ENCODE results near the gene NRBP1. TPM values are rescaled to one million over a fixed set of nuclear protein-coding genes. Genes with fewer than 3 reads are reported as not detected.

The NRBP1 gene
- total RNA-seq, 2 donors from 2014 or later, result 141 to 153 TPM

DNA sequence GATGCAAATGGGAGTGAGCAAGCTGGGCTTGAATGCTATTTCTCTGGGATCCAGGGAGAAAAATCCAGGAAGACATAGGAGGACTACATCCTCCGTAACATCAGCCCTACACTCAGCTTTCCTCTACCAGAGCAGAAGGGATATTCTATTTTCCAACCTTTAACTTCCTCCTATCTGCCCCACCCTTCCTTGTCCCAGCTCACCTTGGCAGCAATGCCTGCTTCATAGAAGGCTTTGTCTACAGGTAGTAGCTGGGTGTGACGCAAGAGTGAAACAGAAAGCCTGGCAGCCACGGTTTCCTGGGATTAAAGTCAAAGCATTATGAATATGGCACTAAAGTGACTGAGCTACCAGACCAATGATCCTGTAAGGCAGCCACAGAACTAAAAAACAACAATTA is 17.6 kb downstream of the NRBP1 start:
- peaks cover 61% of the 10 kb centered on the region for H3K36me3 Mint-ChIP-seq (ENCODE audit: low read depth)

DNA sequence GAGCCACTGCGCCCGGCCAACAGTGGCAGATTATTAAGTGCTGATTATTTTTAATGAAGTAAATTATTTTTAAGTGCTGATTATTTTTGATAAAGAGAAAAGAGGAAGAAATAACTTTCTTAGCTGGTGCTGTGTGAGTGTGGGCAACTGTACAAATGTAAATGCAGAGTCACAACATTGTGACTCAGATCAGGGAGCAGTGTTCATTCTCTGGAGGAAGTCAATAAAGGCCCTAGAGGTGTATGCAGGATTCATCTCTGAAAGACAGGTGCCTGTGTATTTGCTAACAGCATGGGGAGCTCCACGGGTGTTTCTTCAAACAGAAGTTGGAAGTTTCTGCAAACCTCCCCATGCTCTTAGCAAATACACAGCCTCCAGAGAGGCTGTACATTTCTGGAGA is 19.9 kb downstream of the NRBP1 start:
- peaks cover 57% of the 10 kb centered on the region for H3K36me3 Mint-ChIP-seq (ENCODE audit: low read depth)
- H3K27me3 ChIP-seq (ENCODE audit: control insufficient read depth, insufficient read depth, low read length, poor library complexity, severe bottlenecking), result no peaks in the 10 kb centered on the region
- H3K27me3 Mint-ChIP-seq (ENCODE audit: insufficient read depth), result no peaks in the 10 kb centered on the region
- H3K9ac ChIP-seq (ENCODE audit: extremely low read depth, low read length, poor library complexity, severe bottlenecking), result no peak overlapping the region
- H3K4me1 ChIP-seq (ENCODE audit: control insufficient read depth, insufficient read depth, low read length), result no peaks in the 10 kb centered on the region
- no peak overlapping the region for H3K4me3 ChIP-seq (ENCODE audit: low read length)
- TF ChIP-seq, protein P1, sequence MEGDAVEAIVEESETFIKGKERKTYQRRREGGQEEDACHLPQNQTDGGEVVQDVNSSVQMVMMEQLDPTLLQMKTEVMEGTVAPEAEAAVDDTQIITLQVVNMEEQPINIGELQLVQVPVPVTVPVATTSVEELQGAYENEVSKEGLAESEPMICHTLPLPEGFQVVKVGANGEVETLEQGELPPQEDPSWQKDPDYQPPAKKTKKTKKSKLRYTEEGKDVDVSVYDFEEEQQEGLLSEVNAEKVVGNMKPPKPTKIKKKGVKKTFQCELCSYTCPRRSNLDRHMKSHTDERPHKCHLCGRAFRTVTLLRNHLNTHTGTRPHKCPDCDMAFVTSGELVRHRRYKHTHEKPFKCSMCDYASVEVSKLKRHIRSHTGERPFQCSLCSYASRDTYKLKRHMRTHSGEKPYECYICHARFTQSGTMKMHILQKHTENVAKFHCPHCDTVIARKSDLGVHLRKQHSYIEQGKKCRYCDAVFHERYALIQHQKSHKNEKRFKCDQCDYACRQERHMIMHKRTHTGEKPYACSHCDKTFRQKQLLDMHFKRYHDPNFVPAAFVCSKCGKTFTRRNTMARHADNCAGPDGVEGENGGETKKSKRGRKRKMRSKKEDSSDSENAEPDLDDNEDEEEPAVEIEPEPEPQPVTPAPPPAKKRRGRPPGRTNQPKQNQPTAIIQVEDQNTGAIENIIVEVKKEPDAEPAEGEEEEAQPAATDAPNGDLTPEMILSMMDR (conservative IDR thresholded peaks at IDR 0.05), result no peak
- no peak overlapping the region for H3K27ac ChIP-seq (ENCODE audit: low read depth, low read length)
- H3K27ac Mint-ChIP-seq, result no peak overlapping the region
- 57 to 67% methylated on average over 3 of the region's 3 CpGs for WGBS, 2 experiments (ENCODE audit: insufficient coverage in 1 of 2, insufficient read length in 1 of 2)
- H3K9me3 ChIP-seq (ENCODE audit: control insufficient read depth, low read length), result no peaks in the 10 kb centered on the region
- no peaks in the 10 kb centered on the region for H3K4me1 Mint-ChIP-seq
- no peak overlapping the region for H3K4me3 Mint-ChIP-seq
- H3K36me3 ChIP-seq (ENCODE audit: control insufficient read depth, insufficient read depth, low read length), result peaks cover 24% of the 10 kb centered on the region
- H3K9me3 Mint-ChIP-seq, result no peaks in the 10 kb centered on the region
- no peak for DNase-seq

More for the DNA sequence above, 17.6 kb downstream of the NRBP1 start:
- 95 to 100% methylated on average over 1 to 3 of the region's 3 CpGs for WGBS, 2 experiments (ENCODE audit: insufficient coverage in 1 of 2, insufficient read length in 1 of 2)
- H3K9me3 ChIP-seq (ENCODE audit: control insufficient read depth, low read length), result no peaks in the 10 kb centered on the region
- H3K27me3 Mint-ChIP-seq (ENCODE audit: insufficient read depth), result no peaks in the 10 kb centered on the region
- H3K9me3 Mint-ChIP-seq, result no peaks in the 10 kb centered on the region
- TF ChIP-seq, protein P1 (conservative IDR thresholded peaks at IDR 0.05), result no peak
- no peak overlapping the region for H3K9ac ChIP-seq (ENCODE audit: extremely low read depth, low read length, poor library complexity, severe bottlenecking)
- H3K4me3 ChIP-seq (ENCODE audit: low read length), result no peak overlapping the region
- peaks cover 23% of the 10 kb centered on the region for H3K36me3 ChIP-seq (ENCODE audit: control insufficient read depth, insufficient read depth, low read length)
- H3K27ac ChIP-seq (ENCODE audit: low read depth, low read length), result no peak overlapping the region
- no peak overlapping the region for H3K4me3 Mint-ChIP-seq
- peaks cover 12% of the 10 kb centered on the region for H3K4me1 Mint-ChIP-seq
- no peak overlapping the region for H3K27ac Mint-ChIP-seq
- H3K27me3 ChIP-seq (ENCODE audit: control insufficient read depth, insufficient read depth, low read length, poor library complexity, severe bottlenecking), result no peaks in the 10 kb centered on the region
- no peaks in the 10 kb centered on the region for H3K4me1 ChIP-seq (ENCODE audit: control insufficient read depth, insufficient read depth, low read length)
- no peak for DNase-seq

DNA sequence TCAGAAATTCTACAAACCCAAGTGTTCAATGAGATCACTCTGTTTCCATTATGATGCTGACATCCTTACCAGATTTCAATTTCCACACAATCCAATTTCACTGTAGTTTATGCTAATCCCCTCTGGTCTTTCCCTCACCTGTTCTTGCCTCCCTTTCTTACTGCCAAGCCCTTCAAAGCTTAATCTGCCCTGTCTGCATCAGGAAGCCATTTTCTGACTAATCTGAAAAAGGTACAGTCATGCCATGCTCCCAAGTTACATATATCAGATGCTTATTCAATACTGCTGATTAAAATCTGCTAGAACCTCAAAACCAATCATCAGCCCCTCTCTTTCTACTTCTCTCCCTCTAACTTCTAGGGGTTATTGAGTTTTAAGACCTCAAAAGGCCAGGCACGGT is 22.7 kb downstream of the NRBP1 start:
- TF ChIP-seq, protein P1 (conservative IDR thresholded peaks at IDR 0.05), result no peak
- no peak overlapping the region for H3K4me3 Mint-ChIP-seq
- Histone ChIP-seq H3K4me1 (ENCODE audit: control insufficient read depth, insufficient read depth, low read length) (no peaks in the 10 kb centered on the region), H3K36me3 (ENCODE audit: control insufficient read depth, insufficient read depth, low read length) (peaks cover 19% of the 10 kb centered on the region), H3K27ac (ENCODE audit: low read depth, low read length) (no peak overlapping the region), H3K9ac (ENCODE audit: extremely low read depth, low read length, poor library complexity, severe bottlenecking) (no peak overlapping the region), H3K4me3 (ENCODE audit: low read length) (no peak overlapping the region), H3K9me3 (ENCODE audit: control insufficient read depth, low read length) (no peaks in the 10 kb centered on the region), H3K27me3 (ENCODE audit: control insufficient read depth, insufficient read depth, low read length, poor library complexity, severe bottlenecking) (no peaks in the 10 kb centered on the region)
- peaks cover 53% of the 10 kb centered on the region for H3K36me3 Mint-ChIP-seq (ENCODE audit: low read depth)
- H3K4me1 Mint-ChIP-seq, result no peaks in the 10 kb centered on the region
- H3K9me3 Mint-ChIP-seq, result no peaks in the 10 kb centered on the region
- no peak for DNase-seq
- 33% methylated on average over 1 of the region's 1 CpG; no CpG with 5 or more reads in 1 of the 2 experiments for WGBS, 2 experiments (ENCODE audit: insufficient coverage in 1 of 2, insufficient read length in 1 of 2)
- no peak overlapping the region for H3K27ac Mint-ChIP-seq
- no peaks in the 10 kb centered on the region for H3K27me3 Mint-ChIP-seq (ENCODE audit: insufficient read depth)
